ENCODE measurements around the gene FLYWCH2.

Gene FLYWCH2

GRCh38 chr16:2946649-2947048, 63.6 kb downstream of the FLYWCH2 start:
- no peak for DNase-seq
